GM03348 (cell line): Measurements from ENCODE around the gene WDHD1.
"Not testable (repeated sequence)": the region's sequence is repeated elsewhere in the genome, so short reads cannot be mapped to it uniquely, and the experiment has no call there.

Experiments
- DNase-seq: peaks from one replicate; pipeline ENCODE4 v3.0.0; 2012; ENCODE audit warnings: low spot score

Gene WDHD1, protein sequence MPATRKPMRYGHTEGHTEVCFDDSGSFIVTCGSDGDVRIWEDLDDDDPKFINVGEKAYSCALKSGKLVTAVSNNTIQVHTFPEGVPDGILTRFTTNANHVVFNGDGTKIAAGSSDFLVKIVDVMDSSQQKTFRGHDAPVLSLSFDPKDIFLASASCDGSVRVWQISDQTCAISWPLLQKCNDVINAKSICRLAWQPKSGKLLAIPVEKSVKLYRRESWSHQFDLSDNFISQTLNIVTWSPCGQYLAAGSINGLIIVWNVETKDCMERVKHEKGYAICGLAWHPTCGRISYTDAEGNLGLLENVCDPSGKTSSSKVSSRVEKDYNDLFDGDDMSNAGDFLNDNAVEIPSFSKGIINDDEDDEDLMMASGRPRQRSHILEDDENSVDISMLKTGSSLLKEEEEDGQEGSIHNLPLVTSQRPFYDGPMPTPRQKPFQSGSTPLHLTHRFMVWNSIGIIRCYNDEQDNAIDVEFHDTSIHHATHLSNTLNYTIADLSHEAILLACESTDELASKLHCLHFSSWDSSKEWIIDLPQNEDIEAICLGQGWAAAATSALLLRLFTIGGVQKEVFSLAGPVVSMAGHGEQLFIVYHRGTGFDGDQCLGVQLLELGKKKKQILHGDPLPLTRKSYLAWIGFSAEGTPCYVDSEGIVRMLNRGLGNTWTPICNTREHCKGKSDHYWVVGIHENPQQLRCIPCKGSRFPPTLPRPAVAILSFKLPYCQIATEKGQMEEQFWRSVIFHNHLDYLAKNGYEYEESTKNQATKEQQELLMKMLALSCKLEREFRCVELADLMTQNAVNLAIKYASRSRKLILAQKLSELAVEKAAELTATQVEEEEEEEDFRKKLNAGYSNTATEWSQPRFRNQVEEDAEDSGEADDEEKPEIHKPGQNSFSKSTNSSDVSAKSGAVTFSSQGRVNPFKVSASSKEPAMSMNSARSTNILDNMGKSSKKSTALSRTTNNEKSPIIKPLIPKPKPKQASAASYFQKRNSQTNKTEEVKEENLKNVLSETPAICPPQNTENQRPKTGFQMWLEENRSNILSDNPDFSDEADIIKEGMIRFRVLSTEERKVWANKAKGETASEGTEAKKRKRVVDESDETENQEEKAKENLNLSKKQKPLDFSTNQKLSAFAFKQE

DNA sequence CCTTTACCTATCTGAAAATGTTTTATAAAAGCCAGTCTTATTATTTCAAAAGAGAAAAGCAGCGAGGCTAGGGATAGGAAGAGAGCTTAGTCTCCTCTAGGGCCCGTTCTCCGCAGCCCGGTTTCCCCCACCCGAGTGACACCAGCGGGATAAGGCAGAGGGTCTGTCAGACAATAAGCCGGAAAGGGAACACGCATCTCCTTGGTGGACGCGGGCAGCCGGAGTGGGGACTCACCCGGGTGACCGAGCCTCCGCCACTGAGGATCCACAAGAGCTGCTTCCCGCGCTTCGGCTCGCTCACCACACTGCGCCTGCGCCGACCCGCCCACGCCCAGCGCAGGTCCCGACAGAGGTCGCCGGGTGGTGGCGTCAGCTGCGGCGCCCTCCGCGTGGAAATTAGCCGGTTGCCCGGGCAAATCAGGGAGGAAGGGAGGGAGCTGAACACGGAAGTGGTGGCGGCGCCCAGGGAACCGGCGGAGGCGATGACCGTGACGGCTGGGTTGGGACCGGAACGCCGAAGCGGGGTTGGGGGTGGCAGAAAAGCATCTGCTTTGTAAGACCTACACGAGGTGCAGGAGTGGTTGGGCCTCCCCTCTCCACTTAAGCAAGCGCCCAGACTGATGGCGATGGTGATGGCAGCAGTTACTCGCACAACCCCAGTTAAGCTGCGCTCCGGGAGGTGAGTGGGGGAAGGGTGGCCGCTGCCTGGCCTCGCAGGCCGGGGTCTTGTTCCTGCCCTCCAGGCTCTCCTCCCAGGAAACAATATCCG, at the start of gene WDHD1, which contains the start of gene SOCS4:
Gene WDHD1, minus strand, starts transcription at position 307 of the 769 bp plus-strand sequence. CDS start 312 bp downstream, outside the sequence.
Gene SOCS4, plus strand, starts transcription at position 444 of the 769 bp plus-strand sequence. CDS start 15,806 bp downstream, outside the sequence.
- peak; percentile 98 for DNase-seq

DNA sequence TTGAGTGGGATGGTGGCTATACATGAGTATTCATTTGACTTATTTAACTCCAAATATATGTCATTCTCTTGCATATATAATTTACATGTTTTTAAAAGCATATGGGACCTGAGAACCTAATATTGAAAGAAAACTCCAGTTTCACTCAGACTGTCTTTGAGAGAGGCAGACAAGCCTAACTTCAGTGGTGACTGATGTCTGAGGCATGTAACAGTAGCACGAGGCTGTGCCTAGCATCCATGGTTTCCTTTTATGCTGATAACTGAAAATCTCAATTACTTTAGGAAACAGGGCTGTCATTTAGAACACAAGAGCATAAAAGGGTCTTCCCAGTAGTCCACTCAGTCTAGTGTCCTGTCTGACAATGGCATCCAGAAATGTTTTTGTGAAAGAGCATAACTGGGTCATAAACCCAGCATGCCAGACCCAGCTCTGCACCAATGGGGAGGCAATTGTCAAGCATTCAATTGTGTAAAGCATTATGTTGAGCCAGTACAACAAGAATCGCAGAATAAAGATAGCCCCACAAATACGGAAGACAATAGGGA, 48.8 kb upstream of the WDHD1 start:
- peak; percentile 47 for DNase-seq

DNA sequence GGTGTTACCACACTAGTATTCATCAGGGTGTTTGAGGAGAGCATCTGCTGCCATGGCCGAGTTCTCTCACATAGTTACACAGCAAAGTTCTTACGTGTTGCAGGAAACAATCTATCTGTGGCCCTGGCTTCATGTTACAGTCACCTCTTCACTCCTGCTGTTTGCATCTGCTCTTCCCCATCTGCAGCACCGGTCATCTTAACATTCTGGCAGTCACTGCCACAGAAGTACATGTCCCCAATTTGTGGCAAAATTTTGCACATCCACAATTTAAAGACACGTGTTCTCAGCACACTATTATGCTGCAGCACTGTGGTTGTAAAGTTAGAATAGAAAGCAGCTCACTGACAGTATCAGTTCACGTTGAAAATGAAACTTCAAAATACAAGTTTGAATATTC, 47.8 kb upstream of the WDHD1 start:
- DNase-seq: no peak

DNA sequence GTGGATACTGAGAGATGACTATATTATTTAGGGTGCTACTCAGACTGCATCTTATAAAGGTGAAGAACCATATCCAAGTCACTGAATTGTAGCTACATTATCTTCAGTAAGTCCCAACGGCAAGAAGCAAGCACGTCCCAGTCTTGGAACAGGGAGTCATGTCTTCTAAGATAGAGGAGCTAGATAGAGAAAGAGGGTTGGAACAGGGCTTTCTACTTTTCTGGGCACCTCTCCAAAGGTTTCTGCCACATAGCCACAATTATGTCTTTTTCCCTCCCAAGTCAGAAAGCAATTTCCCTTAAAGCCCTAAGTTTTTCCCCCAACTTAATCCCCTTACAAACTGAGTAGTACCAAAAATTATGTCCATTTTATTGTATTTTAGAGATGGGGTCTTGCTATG, 47.0 kb upstream of the WDHD1 start:
- DNase-seq: peak; percentile 64

DNA sequence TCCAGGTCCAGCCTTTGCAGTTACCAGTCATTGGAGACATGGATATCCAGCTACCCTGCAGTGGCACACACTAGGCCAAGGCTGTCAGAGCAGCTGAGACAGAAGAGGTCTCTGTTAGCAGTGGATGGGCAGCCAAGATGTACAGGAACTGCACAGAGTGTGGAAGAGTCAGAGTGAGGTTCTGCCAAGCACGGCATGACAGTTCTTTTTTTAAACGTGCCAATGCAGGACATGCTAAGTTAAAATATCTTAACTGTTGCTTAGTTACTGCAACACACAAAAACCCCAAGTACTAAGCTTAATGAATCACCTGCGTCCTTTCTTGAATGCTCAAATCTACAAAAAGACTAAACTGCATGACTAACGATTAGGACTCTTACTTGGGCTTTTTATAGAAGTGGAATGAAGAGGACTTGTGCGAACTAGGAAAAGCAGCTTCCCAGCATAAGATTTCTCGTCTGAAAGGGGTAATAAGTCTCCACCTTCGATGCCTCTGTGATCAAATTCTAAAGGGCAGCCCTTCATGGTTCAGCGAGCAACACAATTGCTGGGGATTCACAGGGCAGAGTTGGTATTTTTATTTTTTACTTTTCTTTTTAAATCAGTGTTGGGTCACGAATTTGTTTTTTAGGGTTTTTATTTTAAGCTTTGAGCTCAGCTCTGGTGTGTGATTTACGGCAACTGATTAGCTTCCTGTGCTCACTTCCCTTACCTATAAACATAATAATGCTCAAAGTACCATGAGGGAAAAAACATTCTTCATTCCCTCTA, 45.2 kb upstream of the WDHD1 start:
- peak; percentile 60 for DNase-seq

DNA sequence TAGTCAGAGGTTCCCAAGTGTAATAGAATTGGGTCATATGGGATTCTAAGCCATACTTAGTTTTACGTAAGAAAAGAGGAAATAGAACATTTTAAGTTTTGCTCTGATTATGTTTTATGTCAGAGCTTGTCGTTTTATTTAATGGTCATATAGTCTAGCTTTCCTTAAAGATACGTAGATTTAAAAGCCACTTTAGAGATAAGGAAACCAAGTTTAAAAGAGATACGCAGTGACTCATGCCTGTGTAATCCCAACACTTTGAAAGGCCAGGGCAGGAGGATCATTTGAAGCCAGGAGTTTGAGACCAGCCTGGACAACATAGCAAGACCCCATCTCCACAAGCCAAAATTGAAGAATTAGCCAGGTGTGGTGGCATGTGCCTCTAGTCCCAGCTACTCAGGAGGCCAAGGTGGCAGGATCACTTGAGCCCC, 44.1 kb upstream of the WDHD1 start:
- no peak for DNase-seq

DNA sequence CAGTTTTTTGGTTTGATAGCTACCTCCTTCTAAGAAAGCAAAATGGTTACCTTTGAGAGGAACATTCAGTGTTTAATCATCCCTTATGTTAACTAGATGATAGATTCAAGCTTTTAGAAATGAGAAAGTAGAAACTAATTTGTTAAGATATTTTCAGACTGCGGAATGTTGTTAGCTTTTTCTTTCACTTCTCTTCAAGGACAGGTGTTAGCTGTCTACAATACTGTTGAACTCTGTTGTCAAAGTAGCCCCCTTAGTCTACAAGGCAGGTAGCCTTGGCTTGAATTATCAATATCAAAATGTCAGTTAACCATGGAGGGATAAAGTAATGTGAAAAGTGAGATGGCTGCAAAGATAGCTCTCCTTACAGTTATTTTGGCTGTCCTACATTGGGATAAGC, 39.3 kb upstream of the WDHD1 start:
- no peak for DNase-seq

DNA sequence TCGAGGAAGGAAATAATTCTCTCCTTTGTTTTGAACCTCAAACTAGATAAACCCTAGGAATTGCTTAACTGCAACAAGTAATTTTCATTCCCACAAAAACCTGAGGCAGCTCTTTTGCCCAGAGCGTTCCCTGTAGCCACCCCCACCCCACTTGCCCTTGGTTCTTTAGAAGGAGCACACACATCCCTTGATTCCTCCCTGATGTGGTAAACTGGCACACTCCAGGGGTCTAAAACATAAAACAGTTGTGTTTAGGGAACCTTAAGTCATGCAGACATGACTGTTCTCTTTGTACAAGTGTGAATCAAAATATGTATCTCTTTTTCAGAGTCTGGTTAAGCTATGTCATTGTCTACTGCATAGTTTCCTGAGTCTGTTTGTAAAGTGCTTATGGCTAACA, 38.5 kb upstream of the WDHD1 start:
- no peak for DNase-seq

DNA sequence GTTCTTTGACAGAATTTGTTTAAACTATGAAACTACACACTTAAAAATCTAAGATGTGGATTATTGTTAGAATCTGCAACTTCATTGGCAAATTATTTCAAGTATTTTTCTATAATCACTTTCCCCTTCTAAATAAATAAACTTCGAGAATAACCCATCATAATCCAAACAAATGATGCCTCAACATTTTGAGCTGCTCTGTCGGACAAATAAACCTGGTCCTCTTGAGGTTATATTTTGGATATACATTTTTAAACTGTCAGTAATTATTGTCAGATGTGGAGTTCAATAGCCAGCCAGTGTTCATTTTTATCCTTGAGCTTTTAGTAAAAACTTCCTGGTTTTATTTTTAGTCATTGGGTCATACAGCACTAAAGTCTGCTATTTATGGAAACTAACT, 38.0 kb upstream of the WDHD1 start:
- not testable (repeated sequence) for DNase-seq

DNA sequence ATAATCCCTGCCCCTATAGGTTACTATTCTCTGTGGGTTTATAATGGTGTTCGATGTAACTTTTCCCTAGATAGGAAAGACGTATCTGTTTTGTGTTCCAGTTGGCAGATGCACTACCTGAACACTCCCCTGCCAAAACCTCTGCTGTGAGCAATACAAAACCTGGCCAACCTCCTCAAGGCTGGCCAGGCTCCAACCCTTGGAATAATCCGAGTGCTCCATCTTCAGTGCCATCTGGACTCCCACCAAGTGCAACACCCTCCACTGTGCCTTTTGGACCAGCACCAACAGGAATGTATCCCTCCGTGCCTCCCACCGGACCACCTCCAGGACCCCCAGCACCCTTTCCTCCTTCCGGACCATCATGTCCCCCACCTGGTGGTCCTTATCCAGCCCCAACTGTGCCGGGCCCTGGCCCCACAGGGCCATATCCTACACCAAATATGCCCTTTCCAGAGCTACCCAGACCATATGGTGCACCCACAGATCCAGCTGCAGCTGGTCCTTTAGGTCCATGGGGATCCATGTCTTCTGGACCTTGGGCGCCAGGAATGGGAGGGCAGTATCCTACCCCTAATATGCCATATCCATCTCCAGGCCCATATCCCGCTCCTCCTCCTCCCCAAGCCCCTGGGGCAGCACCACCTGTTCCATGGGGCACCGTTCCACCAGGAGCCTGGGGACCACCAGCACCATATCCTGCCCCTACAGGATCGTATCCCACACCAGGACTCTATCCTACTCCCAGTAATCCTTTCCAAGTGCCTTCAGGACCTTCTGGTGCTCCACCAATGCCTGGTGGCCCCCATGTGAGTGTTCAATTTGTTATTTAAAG, 35.8 kb upstream of the WDHD1 start:
- DNase-seq: no peak

DNA sequence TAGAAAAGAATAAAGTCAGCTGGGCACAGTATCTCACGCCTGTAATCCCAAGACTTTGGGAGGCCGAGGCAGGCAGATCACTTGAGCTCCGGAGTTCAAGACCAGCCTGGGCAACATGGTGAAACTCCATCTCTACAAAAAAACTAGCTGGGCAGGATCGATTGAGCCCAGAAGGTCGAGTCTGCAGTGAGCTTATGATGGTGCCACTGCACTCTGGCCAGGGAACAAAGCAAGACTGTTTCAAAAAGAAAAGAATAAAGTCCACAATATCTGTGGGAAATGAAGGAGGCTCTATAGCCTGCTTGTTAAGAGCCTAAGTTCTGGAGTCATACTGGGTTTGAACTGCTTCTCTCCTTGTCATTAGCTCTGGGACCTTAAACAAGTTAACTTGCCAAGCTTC, 32.4 kb upstream of the WDHD1 start:
- DNase-seq: no peak

DNA sequence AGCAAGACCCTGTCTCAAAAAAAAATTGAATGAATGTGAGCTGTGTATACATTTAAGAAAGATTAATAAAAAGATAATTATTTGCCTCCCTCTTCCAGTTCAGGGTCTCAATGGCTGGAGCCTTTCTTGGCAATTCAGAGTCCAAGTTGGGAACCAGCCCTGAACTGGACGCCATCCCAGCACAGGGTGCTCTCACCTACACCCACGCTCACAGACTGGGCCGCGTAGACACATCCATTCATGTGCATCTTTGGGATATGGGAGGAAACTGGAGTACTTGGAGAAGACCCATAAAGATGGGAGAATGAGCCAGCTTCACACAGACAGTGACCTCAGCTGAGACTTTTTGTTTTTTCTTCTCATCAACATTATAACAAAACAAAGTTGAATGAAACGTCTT, 31.0 kb upstream of the WDHD1 start:
- no peak for DNase-seq

DNA sequence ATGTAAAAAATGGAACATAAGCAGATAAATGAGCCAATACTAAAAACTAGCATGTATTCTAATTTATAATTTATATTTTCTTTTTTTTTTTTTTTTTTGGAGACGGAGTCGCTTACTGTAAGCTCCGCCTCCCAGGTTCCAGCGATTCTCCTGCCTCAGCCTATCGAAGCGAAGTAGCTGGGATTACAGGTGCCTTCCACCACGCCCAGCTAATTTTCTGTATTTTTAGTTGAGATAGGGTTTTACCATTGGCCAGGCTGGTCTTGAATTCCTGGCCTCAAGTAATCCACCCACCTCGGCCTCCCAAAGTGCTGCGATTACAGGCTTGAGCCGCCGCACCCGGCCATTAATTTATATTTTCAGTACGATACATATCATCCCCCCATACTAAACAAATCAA, 27.2 kb upstream of the WDHD1 start:
- no peak for DNase-seq

DNA sequence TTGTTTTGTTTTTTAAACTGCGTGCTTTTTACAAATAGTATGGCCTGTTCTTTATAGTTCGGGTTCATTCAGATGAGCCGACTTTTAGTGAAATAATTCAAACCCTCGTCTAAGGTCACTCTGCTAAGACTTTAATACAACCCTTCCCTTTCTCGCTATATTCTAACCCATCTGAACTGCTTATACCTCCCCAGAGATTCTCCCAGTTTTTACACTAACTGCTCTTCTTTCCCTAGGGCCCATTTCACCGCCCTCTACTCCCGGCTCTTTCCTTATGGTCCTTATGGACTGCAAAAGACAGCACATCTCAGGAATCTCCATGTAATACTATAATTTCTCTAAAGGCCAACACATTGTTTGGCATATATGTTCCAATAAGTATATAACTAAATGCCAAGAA, 26.6 kb upstream of the WDHD1 start:
- no peak for DNase-seq

DNA sequence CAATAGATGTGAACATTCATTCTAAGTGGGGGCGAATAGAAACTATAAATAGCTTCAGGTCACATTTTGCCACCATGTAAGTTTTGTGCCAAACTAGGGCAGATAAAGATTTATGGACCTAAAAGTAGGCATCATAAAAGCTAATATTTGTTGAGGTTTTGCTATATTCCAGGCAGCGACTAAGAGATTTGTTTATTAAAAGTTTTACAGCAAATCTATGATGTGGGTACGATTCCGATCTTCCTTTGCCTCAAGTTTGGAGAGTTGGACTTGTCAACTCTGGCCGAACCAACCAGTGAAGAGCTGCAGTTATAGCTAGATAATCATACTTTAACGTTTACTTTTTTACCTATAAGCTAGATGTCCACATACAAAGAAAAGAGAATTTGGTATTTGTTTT, 26.1 kb upstream of the WDHD1 start:
- no peak for DNase-seq

DNA sequence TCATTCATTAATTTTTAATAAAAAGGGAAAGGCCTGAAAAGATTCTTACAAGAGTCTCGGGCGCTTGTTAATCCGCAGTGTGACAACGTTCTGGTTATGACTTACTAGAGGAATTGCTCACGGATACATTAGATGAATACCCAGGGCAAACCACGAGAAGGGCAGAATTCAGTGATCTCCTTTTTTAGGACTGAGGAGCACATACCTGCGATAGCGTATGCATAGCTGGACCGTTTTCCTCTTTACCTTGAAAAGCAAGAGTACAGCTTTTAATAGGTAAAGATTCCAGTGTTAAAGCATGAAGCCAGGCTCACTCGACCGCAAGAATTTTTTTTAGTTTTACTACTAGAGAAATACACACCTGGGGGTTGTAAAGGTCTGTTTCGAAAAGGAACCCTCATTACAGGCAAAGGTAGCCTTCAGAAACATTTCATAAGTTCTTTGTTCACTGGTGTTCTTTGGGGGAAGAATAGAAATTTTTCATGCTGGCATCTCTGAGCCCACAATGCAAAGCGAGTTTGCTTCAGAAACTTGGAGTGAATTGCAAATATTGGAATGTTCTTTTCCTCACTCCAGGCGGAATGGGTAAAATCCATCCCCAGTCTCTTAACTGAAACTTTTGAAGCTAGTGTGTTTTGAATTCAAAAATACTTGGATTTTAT, 25.5 kb upstream of the WDHD1 start:
- peak; percentile 33 for DNase-seq

DNA sequence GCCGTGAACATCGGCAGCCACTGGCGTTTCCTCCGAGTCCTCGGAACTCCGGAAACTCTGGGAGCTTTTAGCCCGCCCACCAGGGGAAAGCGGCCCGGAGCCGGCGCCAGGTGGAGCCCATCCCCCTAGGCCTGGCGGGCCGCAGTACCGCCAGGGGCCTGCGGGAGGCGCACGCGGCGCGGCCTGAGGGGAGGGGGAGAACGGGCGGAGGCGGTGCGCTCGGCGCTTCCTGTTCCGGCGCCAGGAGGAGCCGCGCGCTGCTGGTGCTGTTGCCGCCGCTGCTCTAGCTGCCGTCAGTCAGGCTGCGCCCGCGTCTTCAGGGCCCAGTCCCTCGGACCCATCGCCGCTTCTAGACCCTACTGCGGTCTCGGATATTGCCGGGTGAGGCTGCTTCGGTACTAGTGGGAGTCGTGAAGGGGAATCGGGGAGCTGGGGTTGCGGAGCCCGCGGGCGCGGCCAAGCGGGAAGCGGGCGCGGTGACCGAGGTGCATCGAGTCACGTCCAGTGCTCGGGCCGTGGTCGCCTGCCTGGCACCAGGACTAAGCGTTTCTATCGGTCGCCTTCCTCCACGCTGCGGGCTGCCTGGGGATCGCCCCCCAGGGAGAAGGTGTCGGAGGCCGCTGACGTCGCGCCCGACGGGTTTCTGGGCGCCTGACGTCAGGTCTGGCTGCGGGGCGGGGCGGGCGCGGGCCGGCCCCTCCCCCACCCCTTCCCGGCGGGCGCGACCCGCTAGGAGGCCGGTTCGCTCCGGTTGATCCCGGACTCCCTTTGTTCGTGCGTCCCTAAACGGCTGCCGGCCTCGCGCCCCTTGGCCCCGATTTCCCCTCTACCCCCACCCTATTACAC, 24.7 kb upstream of the WDHD1 start, which contains the start of gene MAPK1IP1L:
Gene MAPK1IP1L, plus strand, starts transcription at position 225 of the 846 bp plus-strand sequence. CDS start 10,037 bp downstream, outside the sequence.
- peak; percentile 98 for DNase-seq

DNA sequence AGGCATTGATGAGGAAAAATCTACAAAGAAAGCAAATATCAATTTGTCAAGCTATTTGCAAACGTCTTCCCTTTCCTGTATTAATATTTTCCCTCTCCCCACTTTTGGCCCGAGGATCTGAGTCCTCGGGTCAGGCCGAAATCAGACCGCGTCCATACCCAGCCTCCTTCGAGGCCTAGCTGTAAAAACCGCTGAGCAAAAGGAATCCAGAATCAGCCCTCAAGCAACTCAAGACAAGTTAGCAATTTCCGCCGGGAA, 24.2 kb upstream of the WDHD1 start:
- no peak for DNase-seq
